HPDE6-E6E7 (cell line): ENCODE measurements around the gene TSPAN9.
A peak's percentile ranks its signal among the peaks of the same experiment; 100 is the strongest.

Experiments
- DNase-seq: peaks from one replicate; pipeline ENCODE4 v3.0.0; 2011; ENCODE audit warnings: missing footprints; ENCODE audit errors: extremely low spot score

Gene TSPAN9

GRCh38 chr12:3275171-3276041 is 198.2 kb downstream of the TSPAN9 start:
- DNase-seq: peak; percentile 64

GRCh38 chr12:3276226-3276625 is 199.0 kb downstream of the TSPAN9 start:
- no peak for DNase-seq

GRCh38 chr12:3277306-3277943 is 200.2 kb downstream of the TSPAN9 start:
- DNase-seq: no peak

- DNase-seq: peak; percentile 20
Measured at GRCh38 chr12:3278681-3279414, 201.7 kb downstream of the TSPAN9 start.

- no peak for DNase-seq
Measured at GRCh38 chr12:3279415-3279780, 202.2 kb downstream of the TSPAN9 start.

GRCh38 chr12:3279832-3280231 is 202.7 kb downstream of the TSPAN9 start:
- DNase-seq: no peak

- DNase-seq: no peak
Measured at GRCh38 chr12:3280967-3281366, 203.8 kb downstream of the TSPAN9 start.

GRCh38 chr12:3281588-3282383 is 204.6 kb downstream of the TSPAN9 start:
- DNase-seq: no peak

- DNase-seq: no peak
Measured at GRCh38 chr12:3282384-3282670, 205.1 kb downstream of the TSPAN9 start.

- no peak for DNase-seq
Measured at GRCh38 chr12:3283137-3283680, 206.0 kb downstream of the TSPAN9 start.

GRCh38 chr12:3284405-3284804 is 207.2 kb downstream of the TSPAN9 start:
- no peak for DNase-seq

GRCh38 chr12:3285570-3285969 is 208.4 kb downstream of the TSPAN9 start:
- DNase-seq: no peak

GRCh38 chr12:3288690-3289089 is 211.5 kb downstream of the TSPAN9 start:
- no peak for DNase-seq

GRCh38 chr12:3289702-3290101 is 212.5 kb downstream of the TSPAN9 start:
- no peak for DNase-seq

- no peak for DNase-seq
Measured at GRCh38 chr12:3291939-3292338, 214.8 kb downstream of the TSPAN9 start.

- DNase-seq: no peak
Measured at GRCh38 chr12:3292677-3293412, 215.7 kb downstream of the TSPAN9 start.

- DNase-seq: peak; percentile 46
Measured at GRCh38 chr12:3293446-3294161, 216.4 kb downstream of the TSPAN9 start.

- no peak for DNase-seq
Measured at GRCh38 chr12:3294481-3294911, 217.3 kb downstream of the TSPAN9 start.

- no peak for DNase-seq
Measured at GRCh38 chr12:3295225-3295624, 218.0 kb downstream of the TSPAN9 start.
